22Rv1 (cell line): ENCODE data around the gene PCCA.

Source experiments
- ZFX ChIP-seq: fragments of 450-650 bp; IDR thresholded peaks from 2 replicates; pipeline ENCODE4 v1.6.1; 2017; ENCODE audit warnings: antibody characterized with exemption, borderline replicate concordance
- TF ChIP-seq, protein P1 (sequence below): fragments of 450-650 bp; IDR thresholded peaks from 2 replicates; pipeline ENCODE4 v1.5.1; 2017; ENCODE audit warnings: mild to moderate bottlenecking

DNA sequence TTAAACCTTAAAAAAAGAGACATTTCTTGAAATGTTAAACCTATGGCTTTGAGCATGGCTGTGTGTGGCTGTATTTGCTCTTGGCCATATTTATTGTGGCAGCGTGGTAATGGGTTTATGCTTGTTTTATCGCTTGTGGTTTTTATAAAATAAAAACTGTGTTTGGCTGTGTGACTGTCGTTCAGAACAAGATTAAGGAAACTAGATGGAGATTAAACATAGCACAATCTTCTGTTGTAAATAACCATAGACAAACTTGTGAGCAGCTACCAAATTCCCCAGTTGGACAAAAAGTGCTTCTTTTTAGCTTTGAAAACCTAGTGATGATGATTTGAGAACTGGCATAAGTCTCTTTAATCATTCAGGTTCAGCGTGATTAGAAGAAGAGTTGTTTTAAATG lies 308.7 kb downstream of the PCCA start:
- TF ChIP-seq, protein P1, sequence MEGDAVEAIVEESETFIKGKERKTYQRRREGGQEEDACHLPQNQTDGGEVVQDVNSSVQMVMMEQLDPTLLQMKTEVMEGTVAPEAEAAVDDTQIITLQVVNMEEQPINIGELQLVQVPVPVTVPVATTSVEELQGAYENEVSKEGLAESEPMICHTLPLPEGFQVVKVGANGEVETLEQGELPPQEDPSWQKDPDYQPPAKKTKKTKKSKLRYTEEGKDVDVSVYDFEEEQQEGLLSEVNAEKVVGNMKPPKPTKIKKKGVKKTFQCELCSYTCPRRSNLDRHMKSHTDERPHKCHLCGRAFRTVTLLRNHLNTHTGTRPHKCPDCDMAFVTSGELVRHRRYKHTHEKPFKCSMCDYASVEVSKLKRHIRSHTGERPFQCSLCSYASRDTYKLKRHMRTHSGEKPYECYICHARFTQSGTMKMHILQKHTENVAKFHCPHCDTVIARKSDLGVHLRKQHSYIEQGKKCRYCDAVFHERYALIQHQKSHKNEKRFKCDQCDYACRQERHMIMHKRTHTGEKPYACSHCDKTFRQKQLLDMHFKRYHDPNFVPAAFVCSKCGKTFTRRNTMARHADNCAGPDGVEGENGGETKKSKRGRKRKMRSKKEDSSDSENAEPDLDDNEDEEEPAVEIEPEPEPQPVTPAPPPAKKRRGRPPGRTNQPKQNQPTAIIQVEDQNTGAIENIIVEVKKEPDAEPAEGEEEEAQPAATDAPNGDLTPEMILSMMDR, result no peak
- TF ChIP-seq ZFX, result no peak
